GM19035 (cell line): ENCODE measurements around the gene ABCC9.

ENCODE experiments used
- ATAC-seq: cut with Tn5 transposase; IDR thresholded peaks from one replicate; pipeline ENCODE4 v1.9.1; 2021; ENCODE audit not compliant: unreplicated experiment

ABCC9 gene

DNA sequence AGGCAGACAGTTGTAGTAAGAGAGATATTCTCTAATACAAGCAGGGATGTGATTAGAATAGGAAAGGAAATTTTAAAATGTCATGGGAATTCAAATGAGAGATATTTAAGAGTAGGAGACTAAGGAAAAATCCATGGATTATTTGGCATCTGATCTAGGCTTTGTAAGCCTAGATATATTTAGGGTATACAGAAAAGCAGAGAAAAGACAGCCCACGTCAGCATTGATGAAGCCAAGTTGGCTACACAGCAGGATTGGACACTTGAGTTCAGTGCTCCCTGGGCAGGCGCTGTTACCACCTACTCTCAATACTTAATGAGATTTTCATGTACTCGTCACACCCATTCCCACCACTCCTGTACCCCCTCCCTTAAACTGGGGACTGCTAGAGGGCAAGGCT is 165.1 kb downstream of the ABCC9 start:
- no peak for ATAC-seq

DNA sequence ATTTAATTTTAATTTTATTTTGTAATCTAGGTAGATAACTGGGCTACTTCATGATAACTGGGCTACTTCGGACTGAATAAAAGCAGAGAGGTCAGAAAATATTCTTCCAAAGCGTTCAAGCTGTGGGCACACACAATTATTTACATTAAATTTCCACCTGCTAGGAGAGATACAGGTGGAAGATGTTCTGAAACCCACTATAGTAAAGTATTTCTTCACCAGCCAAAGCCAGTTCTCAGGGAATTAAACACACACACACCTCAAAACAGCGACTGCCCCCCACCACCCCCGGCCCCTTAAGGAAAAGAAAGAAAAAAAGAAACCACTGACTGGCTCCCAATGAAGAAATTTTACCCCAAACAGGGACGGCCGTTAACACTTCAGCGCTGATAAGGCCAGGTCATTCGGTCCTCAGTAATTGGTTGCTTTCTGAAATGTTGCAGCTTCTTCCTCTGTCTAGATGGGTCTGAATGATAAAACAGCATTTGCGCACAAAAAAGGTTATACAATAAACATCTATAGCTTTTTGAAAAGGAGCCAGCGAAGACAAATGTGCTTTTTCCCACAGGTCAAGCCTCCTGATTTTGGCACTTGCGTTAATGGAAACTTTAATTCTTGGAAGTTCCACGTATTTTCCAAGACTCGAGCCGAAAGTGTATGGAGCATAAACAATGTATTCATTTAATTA is 165.9 kb downstream of the ABCC9 start:
- ATAC-seq = no peak

DNA sequence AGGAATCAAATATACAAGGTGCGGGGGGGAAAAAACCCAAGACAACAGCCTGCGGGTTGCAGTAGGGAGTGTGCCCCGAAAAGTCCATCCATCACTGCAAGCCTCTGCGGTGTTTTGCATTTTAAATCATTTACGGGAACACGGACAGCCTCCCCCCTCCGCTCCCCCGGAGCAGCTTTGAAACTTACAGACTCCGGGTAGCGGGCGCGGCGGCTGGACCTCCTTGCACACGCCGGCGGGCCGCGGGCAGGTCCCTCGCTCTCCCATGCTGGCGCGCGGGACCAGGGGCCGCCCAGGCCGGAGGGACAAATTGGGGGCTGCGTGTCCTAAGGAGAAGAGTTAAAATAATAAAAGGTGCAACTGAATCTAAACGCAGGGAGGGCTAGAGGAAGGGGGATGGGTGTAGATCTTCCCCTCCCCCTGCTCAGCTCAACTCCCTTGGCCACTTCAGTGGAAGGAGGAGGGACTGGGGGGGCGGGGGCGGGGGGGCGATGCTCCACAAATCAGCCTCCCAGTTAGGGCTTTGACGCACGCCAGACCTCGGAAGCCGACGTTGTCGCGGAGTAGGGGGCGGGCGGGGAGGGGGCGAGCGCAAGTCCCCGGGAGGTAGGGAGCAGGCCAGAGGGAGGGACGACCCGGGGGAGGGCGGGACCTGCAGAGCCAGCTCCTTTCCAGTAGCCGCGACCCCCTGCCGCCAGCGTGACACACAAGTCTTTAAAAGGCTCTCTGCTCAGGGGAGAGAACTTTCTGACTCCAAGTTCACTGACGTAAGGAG is 166.7 kb downstream of the ABCC9 start, which contains the start of gene KCNJ8:
KCNJ8 (minus strand) TSS at position 349 of the 775 bp plus-strand sequence. CDS start 1,090 bp downstream, outside the sequence.
- ATAC-seq = no peak

DNA sequence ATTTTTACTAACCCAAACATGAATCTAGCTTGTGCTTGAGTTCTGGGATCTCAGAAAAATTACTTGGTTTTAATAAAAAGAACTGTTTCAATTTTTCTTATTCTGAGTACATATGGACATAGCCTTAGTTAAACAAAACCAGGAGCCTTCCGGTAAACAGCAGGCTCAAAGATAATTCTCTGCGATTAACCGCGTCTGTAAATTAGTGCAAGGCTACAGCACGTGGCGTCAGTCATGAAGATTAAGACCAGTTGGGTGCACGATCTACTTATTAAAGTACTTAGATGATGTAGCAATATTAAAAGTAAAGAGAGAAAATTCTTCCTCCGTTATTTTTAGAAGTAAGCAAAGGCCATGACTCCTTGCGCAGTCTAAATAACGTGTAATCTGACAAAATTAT is 167.4 kb downstream of the ABCC9 start:
- no peak for ATAC-seq

DNA sequence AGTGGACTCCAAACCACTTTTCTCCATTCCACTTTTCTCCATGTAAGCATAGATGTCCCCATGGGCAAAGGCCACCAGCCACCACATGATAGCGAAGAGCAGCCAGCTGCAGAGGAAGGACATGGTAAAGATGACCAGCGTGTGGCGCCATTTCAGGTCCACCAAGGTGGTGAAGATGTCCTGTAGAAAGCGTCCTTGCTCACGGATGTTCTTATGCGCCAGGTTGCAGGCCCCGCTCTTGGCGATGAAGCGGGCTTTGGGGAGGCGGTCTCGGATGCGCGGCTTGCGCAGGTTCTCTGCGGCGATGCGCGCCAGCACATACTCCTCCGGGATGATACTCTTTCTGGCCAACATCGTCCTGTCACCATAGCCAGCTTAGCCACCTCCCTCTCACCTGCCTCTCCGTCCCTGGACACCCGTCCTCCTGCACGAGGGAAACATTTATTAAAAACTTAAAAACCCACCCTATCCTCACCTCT is 167.9 kb downstream of the ABCC9 start:
- ATAC-seq = no peak

DNA sequence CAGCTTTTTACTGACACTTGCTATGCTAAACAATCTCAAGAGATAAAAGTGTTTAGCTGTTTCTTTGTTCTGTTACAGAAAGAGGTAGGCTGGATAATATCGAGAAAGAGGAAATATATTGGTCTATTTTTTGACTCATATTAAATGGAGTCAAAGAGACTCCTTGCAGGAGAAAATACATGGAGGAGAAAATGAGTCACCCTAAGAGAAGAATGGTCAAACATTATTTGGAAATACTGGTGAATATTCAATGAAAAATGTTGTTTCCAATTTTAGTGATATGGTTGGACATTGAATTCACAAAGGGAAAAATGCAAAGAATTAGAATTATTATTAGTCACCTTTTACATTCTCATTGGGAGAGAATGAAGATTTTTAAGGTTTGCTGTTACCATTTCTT is 169.9 kb downstream of the ABCC9 start:
- no peak for ATAC-seq

DNA sequence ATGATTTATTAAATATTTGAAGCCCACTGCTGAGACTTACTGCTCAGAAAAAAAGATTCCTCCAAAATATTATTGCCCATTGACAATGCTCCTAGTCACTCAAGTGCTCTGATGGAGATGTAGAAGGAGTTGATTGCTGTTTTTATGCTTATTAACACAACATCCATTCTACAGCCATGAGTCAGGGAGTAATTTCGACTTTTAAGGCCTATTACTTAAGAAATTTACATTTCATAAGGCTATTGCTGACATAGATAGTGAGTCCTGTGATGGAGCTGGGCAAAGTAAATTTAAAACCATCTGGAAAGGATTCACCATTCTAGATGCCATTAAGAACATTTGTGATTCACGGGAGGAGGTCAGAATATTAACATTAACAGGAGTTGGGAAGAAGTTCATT is 171.9 kb downstream of the ABCC9 start:
- ATAC-seq = no peak

DNA sequence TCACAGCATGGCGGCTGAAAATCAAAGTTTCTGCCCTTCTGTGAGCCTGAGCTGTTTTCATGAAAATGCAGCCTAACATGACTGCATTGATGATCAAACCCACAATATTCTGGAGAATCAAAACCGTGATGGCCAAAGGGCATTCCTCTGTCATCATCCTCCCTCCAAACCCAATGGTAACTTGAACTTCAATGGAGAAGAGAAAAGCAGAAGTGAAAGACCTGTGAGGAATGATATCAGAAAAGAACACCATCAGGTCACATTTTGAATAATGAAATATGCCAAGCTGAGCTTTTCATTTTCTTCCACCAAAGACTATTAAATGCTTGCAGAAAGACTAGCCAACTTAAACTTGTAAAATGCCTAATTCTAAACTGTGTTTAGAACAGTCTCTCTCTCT is 174.8 kb downstream of the ABCC9 start:
- no peak for ATAC-seq

DNA sequence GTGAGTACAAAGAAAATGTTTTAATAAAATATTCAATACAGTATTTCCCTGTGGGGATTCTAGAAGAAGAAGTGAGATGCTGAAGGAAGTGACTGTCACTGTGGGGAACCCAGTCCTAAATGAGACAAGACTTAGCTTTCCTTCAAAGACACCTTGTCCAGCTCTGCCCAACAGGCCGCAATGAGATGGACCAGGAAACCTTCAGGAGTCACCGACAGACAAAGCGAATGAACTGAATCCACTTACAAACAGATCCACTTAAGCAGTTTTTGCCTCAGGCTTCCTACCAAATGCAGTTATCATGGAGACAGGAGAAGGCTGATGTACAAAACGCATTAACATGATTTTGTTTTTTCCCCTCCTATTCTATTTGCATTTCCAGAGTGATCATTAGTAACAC is 176.3 kb downstream of the ABCC9 start:
- ATAC-seq = no peak

DNA sequence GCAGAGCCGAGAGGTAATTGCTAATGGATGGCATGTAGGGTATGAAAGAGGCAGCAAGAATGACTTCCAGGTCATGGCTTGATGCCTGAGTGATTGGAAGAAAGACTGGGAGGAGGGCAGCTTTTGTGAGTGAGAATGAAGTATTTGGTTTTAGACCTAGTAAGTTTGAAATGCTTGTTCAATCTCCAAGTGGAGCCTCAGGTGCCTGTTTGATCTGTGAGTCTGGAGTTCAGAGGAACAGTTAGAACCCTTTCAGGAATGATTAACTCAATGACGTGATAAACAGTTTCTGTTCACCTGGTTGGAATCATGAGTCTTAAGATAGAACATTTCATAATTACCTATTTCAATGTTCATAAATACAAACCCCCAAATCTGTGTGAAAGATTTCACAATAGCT is 177.2 kb downstream of the ABCC9 start:
- no peak for ATAC-seq

DNA sequence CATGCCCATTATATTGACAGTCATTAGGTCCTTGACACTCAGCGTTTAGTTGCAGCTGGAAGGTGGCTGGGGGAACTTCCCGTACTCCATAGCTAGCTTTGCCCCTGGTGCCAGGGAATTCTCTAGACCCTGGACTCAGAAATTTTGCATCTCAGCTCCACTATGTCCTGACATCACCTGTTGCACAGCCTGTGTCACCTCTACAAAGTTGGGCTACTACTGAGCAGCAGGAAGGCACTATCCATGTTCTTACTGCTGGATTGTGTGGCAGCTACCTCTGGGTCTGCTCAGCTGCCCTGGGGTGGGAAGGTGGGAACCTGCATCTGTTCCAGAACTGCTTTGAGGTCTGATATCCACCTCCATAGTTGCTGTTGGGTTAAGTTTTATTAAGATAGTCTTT is 177.7 kb downstream of the ABCC9 start:
- no peak for ATAC-seq

DNA sequence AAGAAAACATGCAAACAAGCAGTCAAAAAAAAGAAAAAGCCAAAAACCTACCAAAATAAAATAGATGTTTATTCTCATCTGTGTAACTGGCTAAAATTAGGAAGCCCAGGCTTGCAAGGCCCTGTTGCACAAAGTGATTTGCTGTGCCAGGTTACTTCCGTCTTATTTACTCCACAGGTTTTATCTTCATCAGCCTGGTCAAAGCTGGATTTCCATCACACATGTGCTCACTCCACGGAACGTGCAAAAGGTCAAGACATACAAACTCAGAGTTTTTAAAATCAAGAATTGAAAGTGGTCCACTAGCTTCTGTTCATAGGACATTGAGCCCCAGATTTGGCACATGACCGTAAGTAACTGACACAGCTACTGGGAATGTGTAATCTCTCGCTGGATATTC is 181.5 kb downstream of the ABCC9 start:
- ATAC-seq = no peak

DNA sequence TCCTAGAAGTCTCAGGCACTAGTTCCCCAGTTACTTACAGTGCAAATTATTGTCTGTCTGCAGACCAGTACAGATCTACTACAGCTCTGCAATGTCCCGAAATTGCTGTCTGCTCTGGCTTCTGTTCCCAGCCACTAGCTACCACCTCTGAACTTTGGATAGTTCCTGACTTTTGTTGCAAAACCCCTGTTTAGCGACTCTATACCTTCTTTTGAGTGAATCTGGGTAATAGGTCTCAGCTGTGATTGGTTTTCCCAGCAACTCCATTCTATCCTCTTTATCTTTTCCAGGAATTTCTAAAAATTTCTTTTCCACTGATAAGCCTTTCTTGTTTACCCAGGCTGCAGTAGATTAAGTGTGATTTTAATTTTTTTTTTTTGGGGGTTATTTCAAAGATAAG is 183.5 kb downstream of the ABCC9 start:
- no peak for ATAC-seq

DNA sequence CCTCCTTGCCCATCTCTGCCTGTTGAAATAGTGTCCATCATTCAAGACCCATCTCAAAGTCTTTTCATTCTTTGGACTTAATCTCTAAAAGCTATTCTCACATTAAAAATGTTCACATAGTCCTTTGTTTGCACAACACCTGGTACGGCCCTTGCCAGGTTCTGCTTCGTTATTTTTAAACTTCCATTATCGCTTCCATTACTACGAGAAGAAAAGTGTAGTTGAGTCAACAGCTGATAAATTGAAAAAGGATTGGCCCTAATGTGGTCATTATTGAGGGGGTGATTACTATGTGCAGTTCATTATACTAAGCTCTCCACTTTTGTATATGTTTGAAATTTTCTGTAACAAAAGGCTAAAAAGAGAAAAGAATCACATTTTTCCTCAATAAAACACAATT is 184.5 kb downstream of the ABCC9 start:
- no peak for ATAC-seq

DNA sequence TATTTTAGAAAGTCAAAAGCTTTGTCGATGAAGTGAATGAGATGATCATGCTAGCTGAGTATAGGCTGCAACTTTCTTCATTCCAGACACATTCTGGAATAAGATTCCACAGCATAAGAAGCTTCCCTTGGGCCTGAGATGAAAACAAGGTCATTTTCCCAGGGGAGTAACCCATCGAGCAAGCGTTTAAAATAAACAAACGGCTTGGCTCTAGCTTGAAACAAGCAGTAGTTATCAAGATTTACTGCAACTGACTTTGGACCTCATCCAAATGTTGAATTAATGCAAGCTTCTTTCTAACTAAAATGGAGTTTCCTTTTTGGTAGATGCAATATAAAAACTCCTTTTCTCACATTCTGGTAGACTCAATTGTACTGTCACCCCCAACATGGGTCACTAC is 189.7 kb downstream of the ABCC9 start:
- ATAC-seq = no peak
